Left lobe of liver (tissue), 2 donors: Measurements from ENCODE around the gene FBXL13. TPM values are rescaled to one million over a fixed set of nuclear protein-coding genes. Genes with fewer than 3 reads are reported as not detected.
"Not testable (repeated sequence)": the region's sequence is repeated elsewhere in the genome, so short reads cannot be mapped to it uniquely, and the experiment has no call there.

ENCODE experiments used
- ATAC-seq: fragments of 200-7000 bp; cut with Tn5 transposase; one replicate; pipeline ENCODE4 v1.9.1; 2020; ENCODE audit warnings: mild to moderate bottlenecking, moderate library complexity
- DNase-seq: peaks from one replicate; pipeline ENCODE4 v3.0.0-alpha.2; 2020; ENCODE audit warnings: low spot score
- total RNA-seq: library from RNA; stranded (reverse); gene quantifications from one replicate; pipeline ENCODE4 v1.2.1, GENCODE V29; 2021
- donor health status: DM: no; HTN: no; CAD: no; lungs with moderate emphysema.
- donor health status: DM: no; HTN: yes; CAD: no.

The FBXL13 gene
- total RNA-seq, 1 donor from 2014 or later: 0.18 TPM

GRCh38 chr7:103031024-103031423, 43.6 kb downstream of the FBXL13 start:
- DNase-seq (no peak), ATAC-seq (no peak)

- DNase-seq (no peak), ATAC-seq (no peak)
Observed at GRCh38 chr7:103025341-103025740, 49.3 kb downstream of the FBXL13 start.

- not testable (repeated sequence) for ATAC-seq, DNase-seq
Observed at GRCh38 chr7:103023578-103023977, 51.0 kb downstream of the FBXL13 start.

- not testable (repeated sequence) for ATAC-seq, DNase-seq
Observed at GRCh38 chr7:103021490-103021889, 53.1 kb downstream of the FBXL13 start.

- not testable (repeated sequence) for ATAC-seq, DNase-seq
Observed at GRCh38 chr7:103020876-103021275, 53.7 kb downstream of the FBXL13 start.

GRCh38 chr7:103018295-103018694, 56.3 kb downstream of the FBXL13 start:
- DNase-seq, ATAC-seq: not testable (repeated sequence)

- ATAC-seq (no peak), DNase-seq (no peak)
Observed at GRCh38 chr7:103011650-103012049, 62.9 kb downstream of the FBXL13 start.

GRCh38 chr7:103010211-103010610, 64.4 kb downstream of the FBXL13 start:
- no peak for ATAC-seq

GRCh38 chr7:103009466-103010185, 65.0 kb downstream of the FBXL13 start:
- ATAC-seq: no peak
- no peak for DNase-seq

More at GRCh38 chr7:103010211-103010610, 64.4 kb downstream of the FBXL13 start:
- no peak for DNase-seq

- ATAC-seq: no peak
- no peak for DNase-seq
Observed at GRCh38 chr7:103003004-103003403, 71.6 kb downstream of the FBXL13 start.

- DNase-seq (no peak), ATAC-seq (no peak)
Observed at GRCh38 chr7:103001210-103001609, 73.4 kb downstream of the FBXL13 start.

- no peak for ATAC-seq
- DNase-seq: no peak
Observed at GRCh38 chr7:102996957-102997356, 77.6 kb downstream of the FBXL13 start.

GRCh38 chr7:102995609-102996008, 79.0 kb downstream of the FBXL13 start:
- ATAC-seq, DNase-seq: not testable (repeated sequence)

- DNase-seq: no peak
- no peak for ATAC-seq
Observed at GRCh38 chr7:102994567-102994966, 80.0 kb downstream of the FBXL13 start.

- ATAC-seq: no peak
- DNase-seq: no peak
Observed at GRCh38 chr7:102993718-102994029, 80.9 kb downstream of the FBXL13 start.

- ATAC-seq: peak; percentile 67
- no peak for DNase-seq
Observed at GRCh38 chr7:102992938-102993717, 81.5 kb downstream of the FBXL13 start.

- DNase-seq: no peak
- ATAC-seq: no peak
Observed at GRCh38 chr7:102992509-102992937, 82.1 kb downstream of the FBXL13 start.

- ATAC-seq (no peak), DNase-seq (no peak)
Observed at GRCh38 chr7:102991540-102992214, 82.9 kb downstream of the FBXL13 start.

GRCh38 chr7:102991077-102991539, 83.5 kb downstream of the FBXL13 start:
- ATAC-seq: no peak
- DNase-seq: no peak

- DNase-seq (no peak), ATAC-seq (no peak)
Observed at GRCh38 chr7:102990642-102991041, 84.0 kb downstream of the FBXL13 start.
